Stimulated activated CD4-positive, alpha-beta T cell treated with anti-CD3 and anti-CD28 coated beads, Interleukin-12 subunit alpha, Interleukin-12 subunit beta, amount 100 ng/mL, for 4 hours (primary cell): ENCODE results near the gene SYMPK.
"Not testable (repeated sequence)": the region's sequence is repeated elsewhere in the genome, so short reads cannot be mapped to it uniquely, and the experiment has no call there.

Experiments
- DNase-seq: peaks from one replicate; pipeline ENCODE4 v3.0.0-alpha.2; 2020

Gene SYMPK

DNA sequence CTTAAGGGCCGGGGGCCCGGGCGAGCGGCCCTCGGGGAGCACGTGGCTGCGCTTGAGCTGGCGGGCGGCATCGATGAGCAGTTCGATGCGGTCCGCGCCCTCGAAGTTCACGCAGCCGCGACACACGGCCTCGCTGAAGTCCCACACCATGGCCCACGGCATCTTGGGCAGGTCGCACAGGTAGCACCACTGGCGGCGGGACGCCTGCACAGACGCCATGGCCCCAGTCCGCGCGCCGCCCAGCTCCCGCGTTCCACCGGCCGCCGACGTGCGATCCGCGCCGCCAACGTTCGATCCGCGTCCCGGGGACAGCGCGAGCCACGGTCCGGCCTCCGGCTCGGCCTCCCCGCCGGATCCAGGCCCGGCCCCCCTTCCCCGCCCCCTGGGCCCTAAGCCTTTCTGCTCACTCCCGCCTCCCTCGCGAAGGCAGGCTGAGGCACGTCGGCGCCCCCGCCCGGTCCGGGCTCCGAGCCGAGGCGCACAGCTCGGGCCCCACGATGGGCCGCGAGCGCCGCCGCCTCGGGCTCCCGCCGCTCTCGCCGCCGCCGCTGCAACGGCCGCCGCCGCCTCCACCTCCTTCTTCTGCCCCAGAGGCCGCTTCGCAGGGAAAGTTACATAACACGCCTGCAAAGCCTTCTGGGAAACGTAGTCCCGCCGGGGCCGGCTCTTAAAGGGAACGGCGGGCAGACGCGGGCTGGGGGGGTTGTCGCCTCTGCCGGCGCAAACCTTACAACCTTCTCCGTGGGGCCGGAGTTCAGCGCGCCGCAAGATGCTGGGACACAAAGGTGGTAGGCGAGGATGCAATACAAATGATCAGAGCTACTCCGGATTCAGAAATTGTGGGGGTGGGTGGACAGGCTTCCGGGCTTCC is 22.8 kb upstream of the SYMPK start, which contains the start of gene IRF2BP1:
IRF2BP1 (minus strand) TSS at position 586 of the 871 bp plus-strand sequence; CDS start at position 219, 367 bp downstream.
- peak; percentile 78 for DNase-seq

DNA sequence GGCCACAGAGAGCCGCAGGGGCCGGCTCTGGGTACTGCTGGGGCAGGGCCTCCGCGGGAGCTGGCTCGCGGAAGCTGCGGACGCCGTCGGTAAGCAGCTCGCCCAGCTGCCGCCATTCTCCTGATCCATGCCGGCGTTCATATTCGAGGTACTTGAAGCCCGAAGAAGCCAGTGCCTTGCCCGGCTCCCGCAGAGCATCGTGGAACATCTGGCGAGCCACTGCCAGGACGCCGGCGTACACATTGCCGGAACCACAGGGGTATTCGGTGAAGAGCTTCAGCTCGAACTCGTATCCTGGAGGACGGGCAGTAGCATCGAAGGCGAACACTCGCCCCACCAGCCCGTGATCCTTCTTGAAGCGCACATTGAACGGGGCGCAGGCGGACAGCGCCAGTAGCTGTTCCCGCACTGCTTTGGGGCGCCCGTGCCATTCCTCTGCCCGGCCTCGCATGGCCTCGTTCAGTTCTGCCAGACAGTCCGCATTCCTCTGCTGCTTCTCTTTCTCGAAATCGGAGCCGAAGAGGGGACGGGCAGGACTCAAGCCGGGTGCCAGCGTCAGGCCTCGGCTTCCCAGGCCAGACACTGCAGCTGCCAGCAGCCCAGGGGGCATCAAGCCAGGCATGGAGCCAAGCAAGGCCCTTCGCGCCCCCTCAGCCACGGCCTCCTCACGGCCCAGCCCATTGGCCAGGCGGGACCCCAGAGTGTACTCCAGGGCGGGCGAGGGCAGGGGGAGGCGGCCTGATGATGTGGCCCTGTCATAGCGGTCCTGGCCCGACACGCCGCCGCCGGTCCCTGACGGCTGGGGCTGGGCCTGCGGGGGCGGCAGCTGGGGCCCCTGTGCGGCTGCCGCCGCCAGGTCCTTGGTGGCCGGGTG is 22.0 kb upstream of the SYMPK start:
- no peak for DNase-seq

DNA sequence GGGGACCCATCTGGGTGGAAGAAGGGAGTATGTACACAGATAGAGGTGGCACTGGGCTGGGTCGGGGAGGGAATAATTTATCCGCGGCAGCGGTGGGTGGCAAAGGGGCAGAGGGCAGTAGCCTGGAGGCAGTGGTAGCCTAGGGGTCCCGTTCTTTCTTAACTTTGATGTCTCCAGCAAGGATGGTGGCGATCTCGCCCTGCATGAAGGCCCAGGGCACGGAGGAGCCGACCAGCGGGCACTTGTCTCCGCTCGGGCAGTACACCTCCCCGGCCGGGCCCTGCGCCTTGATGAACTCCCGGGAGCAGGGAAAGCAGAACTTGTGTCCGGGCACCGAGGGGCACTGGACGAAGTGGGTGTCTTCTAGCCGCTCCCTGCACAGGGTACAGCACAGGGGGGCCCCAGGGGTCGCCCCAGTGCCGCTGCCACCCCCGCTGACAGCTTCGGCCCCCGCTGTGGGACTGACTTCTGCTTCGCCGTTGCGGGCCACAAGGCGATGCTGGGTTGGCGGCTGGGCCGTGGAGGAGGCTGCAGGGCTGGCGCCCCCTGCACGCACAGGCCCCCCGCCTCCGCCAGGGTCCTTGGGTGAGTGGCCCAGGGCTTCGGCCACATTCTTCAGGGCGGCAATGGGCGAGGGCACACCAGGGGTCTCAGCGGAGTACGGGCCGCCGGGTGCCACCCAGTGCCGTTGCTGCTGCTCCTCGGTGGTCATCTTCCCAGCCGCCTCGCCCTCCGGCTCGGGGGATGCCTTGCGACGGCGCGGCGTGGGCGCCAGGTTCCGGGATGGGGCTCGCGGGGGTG is 21.1 kb upstream of the SYMPK start:
- DNase-seq = no peak

DNA sequence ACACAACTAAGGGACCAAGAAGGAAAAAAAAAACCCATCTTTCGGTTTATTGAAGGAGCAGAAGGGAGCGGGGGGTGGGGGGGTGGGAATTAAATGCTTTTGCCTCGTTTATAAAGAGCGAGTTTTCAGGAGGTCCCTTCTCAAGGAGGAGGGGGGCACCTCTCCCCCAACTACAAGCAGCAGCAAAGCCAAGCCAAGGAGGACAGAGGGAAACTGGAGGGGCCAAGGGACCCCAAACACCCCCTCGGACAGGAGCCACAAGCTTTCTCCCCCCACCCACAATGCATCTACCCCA is 20.6 kb upstream of the SYMPK start:
- DNase-seq = no peak

DNA sequence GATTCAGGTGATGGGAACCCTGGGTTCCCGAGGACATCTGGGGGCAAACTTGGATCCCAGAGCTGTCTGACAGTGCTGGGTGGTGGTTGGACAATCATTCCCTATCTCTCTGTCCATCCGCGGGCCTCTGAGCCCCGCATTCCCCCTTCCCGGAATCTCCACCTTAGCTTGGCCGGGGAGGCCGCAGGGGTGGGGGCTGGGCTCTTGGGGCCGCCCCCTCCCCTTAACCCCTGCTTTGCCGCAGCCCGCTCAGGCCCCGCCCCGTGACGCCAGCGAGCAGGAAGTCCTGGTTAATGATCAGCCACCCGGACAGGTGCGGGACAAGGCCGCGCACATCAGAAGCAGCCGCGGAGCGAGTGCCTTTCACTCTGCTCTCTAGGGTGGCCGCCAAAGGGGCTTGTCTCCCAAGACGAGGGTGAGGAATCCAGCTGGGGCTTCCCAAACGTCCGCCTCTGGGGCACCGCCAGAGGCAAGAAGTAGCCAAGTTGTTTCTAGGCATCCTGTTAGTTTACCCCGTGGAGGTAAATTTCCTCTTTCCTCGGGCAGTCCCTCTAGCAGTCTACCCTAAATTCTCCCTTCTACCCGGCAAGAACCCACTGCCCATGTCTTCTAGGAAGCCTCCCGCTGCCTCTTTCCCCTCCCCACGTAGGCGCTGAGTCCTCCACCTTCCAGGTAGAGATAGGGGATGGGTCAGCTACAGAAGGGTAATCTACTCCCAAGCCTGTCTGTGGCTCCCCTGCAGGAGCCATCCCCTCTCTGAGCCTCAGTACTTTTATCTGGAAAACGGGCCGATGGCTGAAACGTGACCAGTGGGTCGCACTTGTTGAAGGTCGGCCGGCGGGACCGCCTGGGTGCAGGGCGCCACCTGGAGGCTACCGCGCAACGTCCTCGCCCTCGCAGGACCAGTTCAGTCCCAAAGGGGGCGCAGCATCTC is 20.0 kb upstream of the SYMPK start:
- DNase-seq = peak; percentile 81

DNA sequence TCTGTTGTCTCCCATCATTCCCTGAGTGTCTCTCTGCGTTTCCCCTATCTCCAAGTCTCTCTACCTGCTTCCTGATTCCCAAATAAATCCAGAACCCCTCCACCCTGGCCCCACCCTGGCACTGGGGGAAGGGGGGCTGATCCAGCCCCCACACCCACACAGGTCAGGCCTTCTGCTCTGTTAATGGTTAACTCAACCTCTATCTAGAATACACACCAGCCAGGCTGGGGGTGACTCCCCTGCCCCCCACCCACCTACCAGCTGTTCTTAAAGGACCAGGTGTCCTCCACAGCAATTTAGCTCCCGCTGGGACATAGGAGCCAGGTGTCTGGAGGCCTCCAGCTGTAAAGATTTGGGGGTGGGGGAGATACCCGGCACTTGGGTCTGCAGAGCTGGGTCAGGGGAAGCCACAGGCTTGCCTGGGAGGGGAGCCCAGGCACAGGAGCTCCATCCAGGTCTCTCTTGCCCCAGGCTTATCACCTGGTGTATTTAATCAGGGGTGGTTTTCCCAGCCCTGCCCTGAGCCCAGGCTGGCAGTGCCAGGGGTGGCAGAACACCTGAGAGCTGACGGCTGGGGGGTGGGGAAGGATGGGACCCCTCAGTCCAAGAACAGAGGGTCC is 19.1 kb upstream of the SYMPK start:
- no peak for DNase-seq

DNA sequence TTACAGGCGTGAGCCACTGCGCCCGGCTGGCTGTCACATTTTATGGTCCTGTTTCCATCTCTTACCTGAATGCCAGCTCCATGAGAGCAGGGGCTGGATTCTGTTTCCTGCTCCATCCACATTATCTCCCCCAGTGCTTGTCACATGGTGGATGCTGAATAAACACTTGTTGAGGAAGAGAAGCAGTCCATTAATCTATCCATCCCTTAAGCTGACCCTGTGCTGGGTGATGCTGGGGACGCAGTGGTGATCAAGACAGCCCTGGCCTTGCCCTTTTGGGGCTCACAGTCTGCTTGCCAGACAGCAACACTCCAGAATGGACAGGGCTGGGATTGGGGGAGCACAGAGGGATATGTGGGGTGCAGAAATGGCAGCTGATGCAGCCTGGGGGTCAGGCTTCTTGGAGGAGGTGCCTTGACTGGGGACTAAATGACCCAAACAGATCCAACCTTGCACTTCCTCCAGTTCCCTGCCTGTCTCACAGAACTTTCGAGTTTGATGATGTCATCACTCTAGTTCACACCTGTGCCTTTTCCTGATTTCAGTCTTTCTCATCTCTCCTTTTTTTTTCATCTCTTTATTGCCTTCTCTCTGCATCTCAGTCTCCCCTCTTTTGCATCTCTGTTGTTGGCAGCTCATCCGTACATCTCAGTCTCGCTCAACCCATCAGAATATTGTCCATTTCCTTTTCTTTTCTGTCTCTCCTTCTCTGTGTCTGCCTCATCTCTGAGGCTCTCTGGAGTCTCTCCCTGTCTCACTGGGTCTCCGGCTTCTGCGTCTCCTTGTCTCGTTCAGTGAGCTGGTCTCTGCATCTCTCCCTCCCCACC is 18.3 kb upstream of the SYMPK start:
- no peak for DNase-seq

DNA sequence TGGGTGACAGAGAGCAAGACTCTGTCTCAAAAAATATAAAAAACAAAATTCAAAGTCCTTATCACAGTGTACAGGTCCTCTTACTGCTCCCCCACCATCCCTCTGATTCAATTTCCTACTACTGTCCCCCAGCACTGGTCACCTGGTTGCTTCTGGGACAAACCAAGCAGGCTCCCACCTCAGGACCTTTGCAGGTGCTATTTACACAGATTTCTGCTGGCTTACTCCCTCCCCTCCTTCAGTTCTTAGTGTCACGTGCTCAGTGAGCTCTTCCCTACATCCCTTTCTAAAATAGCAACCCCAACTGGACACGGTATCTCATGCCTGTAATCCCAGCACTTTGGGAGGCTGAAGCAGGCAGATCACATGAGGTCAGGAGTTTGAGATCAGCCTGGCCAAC is 17.0 kb upstream of the SYMPK start:
- DNase-seq = no peak

DNA sequence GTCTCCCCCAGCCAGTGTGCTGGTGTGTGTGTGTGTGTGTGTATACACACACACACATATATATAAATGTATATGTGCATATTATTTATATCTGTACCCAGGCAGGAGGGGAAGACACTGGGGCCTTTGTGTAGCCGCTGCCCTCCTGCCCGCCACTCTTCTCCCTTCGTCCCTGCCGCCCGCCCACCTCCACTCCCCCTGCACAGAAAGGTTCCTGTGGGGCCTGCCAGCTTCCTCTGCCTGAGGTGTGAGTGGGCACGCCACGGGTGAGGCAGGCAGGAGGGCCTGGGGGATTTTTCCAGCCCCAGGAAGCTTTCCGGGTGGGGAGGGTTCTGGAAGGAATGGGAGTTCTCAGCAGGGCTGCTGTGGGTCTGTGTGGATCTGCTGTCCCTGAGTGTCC is 16.1 kb upstream of the SYMPK start:
- DNase-seq = no peak

DNA sequence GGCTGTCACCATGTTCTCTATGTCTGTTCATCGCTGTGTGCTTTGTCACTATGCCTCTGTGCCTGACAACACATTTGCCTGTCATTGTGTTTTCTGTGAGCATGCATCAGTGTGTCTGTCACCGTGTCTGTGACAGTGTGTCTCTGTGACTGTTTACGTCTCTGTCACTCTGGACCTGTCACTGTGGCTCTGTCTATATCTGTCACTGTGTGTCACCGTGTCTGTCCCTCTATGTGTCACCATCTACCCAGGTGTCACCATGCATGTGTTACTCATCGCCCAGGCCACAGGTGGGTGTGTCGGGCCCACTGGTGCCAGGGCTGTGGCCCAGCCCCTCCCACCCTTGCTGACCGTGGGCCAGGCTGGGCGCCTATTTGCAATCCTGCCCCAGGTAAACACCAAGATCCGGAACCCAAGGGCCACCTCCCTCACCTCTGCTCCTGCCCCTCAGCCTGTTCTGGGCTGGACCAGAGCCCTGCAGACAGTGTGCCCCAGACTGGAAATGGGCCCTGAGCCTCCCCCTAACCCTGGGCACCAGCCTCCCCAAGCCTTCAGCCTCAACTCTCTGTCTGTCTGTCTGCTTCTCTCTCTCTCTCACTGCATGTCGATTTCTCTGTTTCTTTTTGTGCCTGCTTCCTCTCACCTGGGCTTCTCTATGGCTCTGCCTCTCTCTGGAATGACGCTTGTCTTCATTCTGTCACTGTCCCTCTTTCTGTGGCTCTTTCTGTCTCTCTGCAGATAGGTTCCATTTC is 15.3 kb upstream of the SYMPK start:
- DNase-seq = no peak

DNA sequence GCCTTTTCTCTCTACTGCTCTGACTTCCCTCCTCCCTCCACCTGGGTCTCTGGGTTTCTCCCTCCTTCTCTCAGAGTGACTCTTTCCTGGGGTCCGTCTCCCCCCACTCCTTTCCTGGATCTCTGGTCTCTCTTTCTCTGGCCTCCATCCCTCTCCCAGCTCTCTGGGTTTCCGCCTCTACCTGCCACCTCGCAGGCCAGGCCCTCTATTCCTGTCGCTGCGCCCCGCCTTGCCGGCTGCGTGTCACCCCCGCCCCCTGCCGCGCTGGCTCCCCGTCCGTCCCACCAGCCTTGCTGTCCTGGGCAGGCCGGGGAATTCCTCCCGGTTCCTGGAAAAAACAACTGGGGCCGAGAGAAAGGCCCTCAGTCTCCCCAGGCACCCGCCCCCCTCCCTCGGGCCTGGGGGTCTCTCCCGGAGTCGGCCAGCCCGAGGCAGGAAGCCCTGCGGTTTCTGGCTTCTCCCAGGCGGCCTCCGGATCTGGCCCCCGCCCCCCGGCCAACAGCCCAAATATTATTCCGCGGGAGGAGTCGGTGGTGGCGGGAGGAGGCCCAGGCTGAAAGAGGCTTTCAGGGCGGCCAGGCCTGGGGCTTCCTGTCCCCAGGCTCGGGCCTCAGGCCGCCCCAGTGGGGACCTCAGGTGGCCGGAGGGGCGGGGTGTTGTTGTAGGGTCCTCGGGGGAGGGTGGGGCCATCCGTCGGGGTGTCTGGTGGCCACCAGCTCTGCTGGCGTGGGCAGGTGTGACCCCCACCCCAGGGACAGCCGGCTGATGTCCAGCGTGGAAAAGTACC is 13.7 kb upstream of the SYMPK start:
- peak; percentile 38 for DNase-seq

DNA sequence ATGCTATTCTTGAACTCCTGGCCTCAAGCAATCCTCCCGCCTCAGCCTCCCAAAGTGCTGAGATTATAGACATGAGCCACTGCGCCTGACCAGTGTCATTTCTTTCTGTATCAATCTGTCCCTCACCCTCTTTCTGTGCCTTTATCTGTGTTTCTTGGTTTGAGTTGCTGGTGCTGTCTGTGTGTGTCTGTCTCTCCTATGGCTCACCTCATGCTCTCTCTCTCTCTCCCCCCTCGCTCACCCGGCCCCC is 13.1 kb upstream of the SYMPK start:
- DNase-seq = no peak

DNA sequence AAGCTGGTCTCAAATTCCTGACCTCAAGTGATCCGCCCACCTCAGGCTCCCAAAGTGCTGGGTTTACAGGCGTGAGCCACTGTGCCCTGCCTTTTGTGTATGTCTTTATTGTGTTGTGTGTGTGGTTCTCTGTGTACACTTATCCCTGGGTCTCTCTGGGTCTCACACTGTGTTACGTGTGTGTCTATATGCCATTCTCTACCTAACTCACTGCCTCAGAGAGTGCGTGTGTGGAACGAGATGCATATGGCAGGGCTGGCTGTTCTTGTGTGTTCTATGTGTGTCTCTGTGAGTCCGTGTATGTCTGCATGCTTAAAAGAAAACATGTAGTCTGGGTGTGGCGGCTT is 11.6 kb upstream of the SYMPK start:
- no peak for DNase-seq

DNA sequence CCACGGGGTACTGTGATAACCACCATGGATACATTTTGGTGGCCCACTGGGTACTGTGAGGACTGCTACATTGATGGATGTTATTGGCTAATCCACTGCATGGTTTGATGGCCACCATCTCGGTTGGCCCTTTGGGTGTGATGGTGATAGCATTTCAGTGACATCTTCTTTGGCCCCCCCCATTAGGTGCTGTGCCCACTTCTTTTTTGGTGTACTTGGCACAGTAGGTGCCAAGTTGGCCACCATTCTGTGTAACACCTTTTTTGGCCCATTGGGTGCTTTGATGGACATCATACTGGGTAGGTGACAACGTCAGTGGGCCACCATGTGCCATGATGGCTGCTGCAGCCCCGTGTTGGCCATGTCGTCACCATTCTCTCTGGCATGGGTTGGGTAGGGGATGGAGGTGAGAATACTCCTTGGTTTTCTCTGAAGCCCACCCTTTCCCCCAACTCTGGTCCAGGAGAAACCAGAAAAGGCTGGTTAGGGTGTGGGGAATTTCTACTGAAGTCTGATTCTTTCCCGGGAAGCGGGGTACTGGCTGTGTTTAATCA is 10.3 kb upstream of the SYMPK start:
- DNase-seq = no peak

DNA sequence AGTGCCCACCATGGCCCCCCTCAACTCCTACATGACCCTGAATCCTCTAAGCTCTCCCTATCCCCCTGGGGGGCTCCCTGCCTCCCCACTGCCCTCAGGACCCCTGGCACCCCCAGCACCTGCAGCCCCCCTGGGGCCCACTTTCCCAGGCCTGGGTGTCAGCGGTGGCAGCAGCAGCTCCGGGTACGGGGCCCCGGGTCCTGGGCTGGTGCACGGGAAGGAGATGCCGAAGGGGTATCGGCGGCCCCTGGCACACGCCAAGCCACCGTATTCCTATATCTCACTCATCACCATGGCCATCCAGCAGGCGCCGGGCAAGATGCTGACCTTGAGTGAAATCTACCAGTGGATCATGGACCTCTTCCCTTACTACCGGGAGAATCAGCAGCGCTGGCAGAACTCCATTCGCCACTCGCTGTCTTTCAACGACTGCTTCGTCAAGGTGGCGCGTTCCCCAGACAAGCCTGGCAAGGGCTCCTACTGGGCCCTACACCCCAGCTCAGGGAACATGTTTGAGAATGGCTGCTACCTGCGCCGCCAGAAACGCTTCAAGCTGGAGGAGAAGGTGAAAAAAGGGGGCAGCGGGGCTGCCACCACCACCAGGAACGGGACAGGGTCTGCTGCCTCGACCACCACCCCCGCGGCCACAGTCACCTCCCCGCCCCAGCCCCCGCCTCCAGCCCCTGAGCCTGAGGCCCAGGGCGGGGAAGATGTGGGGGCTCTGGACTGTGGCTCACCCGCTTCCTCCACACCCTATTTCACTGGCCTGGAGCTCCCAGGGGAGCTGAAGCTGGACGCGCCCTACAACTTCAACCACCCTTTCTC is 9.4 kb upstream of the SYMPK start:
- DNase-seq = no peak

DNA sequence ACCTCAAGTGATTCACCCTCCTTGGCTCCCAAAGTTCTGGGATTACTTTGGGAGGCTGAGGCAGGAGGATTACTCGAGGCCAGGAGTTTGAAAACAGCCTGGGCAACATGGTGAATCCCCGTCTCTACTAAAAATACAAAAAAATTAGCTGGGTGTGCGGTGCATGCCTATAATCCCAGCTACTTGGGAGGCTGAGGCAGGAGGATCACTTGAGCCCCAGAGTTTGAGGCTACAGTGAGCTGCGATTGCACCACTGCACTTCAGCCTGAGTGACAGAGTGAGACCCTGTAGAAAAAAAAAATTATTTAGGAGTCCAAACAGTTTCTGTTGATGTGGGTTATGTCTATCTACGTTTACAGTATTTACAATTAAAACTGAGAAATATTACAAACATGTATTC is 7.9 kb upstream of the SYMPK start:
- DNase-seq = no peak

DNA sequence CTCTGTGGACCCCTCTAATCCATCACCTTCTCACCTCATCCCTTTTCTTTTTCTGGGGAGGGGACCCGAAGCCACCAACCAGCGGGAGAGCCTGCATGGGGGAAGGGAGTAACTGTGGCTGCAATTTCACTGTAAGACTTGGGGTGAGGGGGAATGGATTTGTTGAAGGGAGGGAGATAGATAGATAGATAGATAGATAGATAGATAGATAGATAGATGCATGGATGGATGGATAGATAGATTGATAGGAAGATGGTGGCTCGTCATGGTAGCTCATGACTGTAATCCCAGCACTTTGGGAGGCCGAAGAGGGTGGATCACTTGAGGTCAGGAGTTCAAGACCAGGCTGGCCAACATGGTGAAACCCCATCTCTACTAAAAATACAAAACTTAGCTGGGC is 4.3 kb upstream of the SYMPK start:
- not testable (repeated sequence) for DNase-seq
